Cardiac septum (tissue), 1 donor: ENCODE data around the gene PHF13. TPM values are rescaled to one million over a fixed set of nuclear protein-coding genes. Genes with fewer than 3 reads are reported as not detected.
A peak's percentile ranks its signal among the peaks of the same experiment; 100 is the strongest.
"Not testable (repeated sequence)": the region's sequence is repeated elsewhere in the genome, so short reads cannot be mapped to it uniquely, and the experiment has no call there.

Experiments used
- DNase-seq: peaks from one replicate; pipeline ENCODE4 v3.0.0-alpha.2; 2020; ENCODE audit warnings: low spot score
- intact Hi-C: fragments of 100-400 bp; cut with DNase I; formaldehyde crosslinking; loops from one replicate; pipeline ENCODE4 v1.14.0; 2022
- total RNA-seq: library from RNA; stranded (reverse); fragmentation: NEBNext Ultra II Directional; extraction: Animal tissue kit (Norgen Biotek cat#: 25700); gene quantifications from one replicate; pipeline ENCODE4 v1.2.1, GENCODE V29; 2021
- donor health status: DM: no; HTN: no; CAD: no.

PHF13 gene
- total RNA-seq, 1 donor from 2014 or later, result 9.3 TPM

DNA sequence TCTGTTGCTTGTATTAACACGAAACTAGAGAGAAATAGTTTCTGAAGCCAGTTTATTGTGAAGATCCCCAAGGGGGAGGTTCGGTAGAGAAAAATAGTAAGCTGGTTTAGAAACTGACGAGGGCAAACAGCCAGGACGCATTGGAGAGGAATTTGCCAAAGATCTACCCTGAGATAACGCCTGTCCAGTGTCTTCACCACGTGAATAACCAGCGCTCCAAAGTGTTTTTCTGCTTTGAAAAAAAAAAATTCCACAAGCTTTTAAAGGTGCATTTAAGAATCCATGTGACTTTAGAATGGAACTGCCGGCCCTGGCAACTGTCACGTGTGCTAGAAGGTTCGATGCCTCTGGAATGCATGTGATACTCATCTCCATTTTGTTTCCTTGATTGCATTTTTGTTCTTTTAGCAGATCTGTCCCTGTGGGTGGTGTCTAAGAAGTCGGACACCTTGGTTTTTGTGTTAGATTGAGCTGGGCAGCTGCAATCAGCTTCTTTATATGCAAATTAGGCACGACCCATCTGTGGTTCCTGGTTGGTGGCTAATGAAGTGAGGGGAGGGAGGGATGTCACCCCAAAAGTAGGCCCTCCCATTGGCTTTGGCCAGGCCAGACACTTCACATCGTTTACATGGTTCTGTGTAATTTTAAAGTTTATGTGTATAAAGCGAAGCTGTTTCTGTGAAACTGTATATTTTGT lies 9.9 kb downstream of the PHF13 start:
- no peak for DNase-seq
- intact Hi-C loops, result no loop called here

GRCh38 chr1:6624710-6625583 lies 11.4 kb downstream of the PHF13 start, which contains the start of gene THAP3:
Gene THAP3 (plus strand): TSS chr1:6624868. CDS start chr1:6625219, 351 bp downstream.
- intact Hi-C loops, result loop anchor here (2.0 to 5.0 kb wide), 4 partner anchors 24 to 77 kb away; partner anchors contain the start of genes DNAJC11, NOL9, TAS1R1 and ZBTB48

GRCh38 chr1:6625584-6626149 lies 12.1 kb downstream of the PHF13 start:
- intact Hi-C loops, result loop anchor here (2.0 to 5.0 kb wide), 4 partner anchors 25 to 77 kb away; partner anchors contain the start of genes DNAJC11, NOL9, TAS1R1 and ZBTB48

More at GRCh38 chr1:6624710-6625583, 11.4 kb downstream of the PHF13 start, which contains the start of gene THAP3:
- DNase-seq, result peak; percentile 95

GRCh38 chr1:6627031-6627430 lies 13.5 kb downstream of the PHF13 start:
- intact Hi-C loops, result loop anchor here (5.0 kb wide), 1 partner anchor 75 kb away; the partner anchor contains the start of gene DNAJC11
- DNase-seq, result no peak

More at GRCh38 chr1:6625584-6626149, 12.1 kb downstream of the PHF13 start:
- DNase-seq, result no peak

GRCh38 chr1:6627841-6628545 lies 14.5 kb downstream of the PHF13 start:
- intact Hi-C loops, result loop anchor here (5.0 kb wide), 1 partner anchor 74 kb away; the partner anchor contains the start of gene DNAJC11
- DNase-seq, result no peak

GRCh38 chr1:6628971-6629479 lies 15.5 kb downstream of the PHF13 start:
- intact Hi-C loops, result loop anchor here (5.0 kb wide), 1 partner anchor 73 kb away; the partner anchor contains the start of gene DNAJC11
- DNase-seq, result no peak

DNA sequence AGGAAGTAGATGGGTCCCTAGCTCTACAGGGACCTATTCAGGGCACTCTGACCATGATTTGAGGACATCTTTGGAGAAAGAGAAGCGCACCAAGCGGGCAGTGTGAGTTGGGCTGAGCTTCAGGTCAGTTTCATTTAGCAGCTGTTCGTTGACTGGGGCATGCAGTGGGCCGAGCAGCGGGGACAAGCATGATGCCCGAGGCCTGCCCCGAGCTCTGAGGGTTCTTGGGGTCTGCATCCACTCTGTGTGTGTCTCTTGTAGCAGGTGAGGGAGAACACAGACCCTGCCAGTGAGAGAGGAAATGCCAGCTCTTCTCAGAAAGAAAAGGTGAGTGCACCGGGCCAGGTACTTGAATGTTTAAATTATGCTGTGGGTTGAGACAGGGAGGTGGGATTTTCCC lies 16.5 kb downstream of the PHF13 start:
- intact Hi-C loops, result no loop called here
- DNase-seq, result no peak

- intact Hi-C loops, result no loop called here
- DNase-seq, result no peak
These were observed 17.5 kb downstream of the PHF13 start for GRCh38 chr1:6631058-6631457.

DNA sequence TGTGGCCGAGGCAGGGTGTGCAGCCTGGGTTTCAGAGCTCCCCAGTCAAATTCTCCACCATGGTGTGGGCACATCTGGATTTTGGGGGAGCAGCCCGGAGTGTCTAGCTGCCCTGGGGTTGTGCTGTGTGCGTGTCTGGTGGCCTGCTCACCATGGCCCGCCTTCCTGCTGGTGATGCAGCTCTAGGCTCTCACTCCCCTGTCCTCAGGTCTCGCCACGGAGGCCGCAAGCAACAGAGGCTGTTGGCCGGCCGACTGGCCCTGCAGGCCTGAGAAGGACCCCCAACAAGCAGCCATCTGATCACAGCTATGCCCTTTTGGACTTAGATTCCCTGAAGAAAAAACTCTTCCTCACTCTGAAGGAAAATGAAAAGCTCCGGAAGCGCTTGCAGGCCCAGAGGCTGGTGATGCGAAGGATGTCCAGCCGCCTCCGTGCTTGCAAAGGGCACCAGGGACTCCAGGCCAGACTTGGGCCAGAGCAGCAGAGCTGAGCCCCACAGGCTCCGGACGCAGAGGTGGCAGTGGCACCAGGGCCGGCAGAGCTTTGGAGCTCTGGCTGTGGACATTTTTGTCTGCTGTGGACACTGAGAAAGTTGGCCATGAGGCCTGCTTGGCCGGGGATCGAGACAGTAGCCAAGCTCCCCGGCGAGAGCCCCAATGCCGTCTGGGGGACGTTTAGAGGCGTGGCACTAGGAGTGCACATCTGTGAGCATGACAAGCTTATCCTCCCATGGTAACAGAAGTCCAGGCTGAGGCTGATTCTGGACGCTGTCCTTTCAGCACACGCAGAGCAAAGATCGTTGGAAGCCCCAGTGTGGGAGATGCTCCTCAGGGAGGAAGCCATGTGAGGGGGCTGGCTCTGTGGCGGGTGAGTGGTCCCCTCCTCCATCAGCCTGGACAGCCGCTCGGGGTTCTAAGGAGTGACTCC lies 19.3 kb downstream of the PHF13 start:
- DNase-seq, result no peak
- intact Hi-C loops, result no loop called here

GRCh38 chr1:6634371-6635052 lies 21.0 kb downstream of the PHF13 start:
- DNase-seq, result peak; percentile 84
- intact Hi-C loops, result no loop called here

GRCh38 chr1:6635161-6635909 lies 21.8 kb downstream of the PHF13 start:
- DNase-seq, result no peak

DNA sequence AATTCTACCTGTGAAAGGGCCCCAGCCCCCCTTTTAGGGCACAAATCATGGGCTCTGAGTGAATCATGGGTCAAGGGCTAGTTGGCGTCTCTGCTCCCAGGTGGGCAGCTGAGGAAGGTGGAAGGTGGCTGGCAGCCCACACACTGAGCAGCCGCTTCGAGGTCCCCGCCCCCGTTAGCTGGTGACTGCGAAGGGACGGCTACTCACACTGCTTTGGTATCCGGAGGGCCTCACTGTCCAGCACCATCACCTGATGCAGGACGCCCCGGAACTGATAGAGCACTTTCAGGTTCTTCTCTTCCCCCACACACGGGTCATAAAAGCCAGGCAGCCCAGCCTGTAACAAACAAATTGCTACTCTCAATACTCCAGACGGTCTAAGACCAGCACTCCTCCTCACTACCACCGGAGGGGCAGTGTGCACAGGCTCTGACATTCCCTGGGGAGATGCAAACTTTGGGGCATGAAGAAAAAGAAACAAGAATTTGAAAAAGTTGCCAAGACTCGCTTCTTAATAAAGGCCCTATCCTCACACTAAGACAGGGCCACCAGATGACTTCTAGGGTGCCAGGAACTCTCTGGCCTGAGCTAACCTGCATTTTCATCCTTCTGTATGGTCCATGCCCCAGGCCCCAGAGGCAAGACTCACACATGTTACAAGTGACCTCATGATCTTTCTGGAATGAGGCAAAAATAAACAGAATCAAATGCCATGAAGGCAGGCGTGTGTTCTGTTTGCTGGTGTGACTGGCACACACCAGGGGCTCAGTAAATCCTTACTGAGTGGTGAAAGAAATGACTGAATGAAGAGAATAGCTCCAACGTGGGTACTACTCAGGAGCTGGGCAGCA lies 22.6 kb downstream of the PHF13 start:
- intact Hi-C loops, result no loop called here
- DNase-seq, result no peak

More at GRCh38 chr1:6635161-6635909, 21.8 kb downstream of the PHF13 start:
- intact Hi-C loops, result no loop called here

- DNase-seq, intact Hi-C loops: not testable (repeated sequence)
These were observed 23.2 kb downstream of the PHF13 start for GRCh38 chr1:6636778-6637177.

DNA sequence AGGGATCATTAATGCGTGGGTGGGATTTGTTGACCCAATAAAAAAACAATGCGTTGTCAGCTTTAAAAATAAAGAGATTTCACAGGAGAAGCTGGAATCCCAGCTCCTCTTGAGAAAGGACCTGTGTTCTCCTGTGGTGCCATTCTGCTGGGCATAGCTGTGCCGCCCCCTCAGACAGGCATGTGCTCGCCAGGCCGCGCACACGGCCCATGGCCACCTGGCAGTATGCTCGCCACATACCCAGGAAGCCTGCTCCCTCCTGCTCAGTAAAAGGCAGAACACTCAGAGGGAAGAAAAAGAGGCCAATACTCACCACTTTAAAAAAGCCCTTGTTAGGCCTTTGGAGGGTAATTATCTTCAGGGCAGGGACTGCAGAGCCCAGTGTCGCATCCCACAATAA lies 24.2 kb downstream of the PHF13 start:
- DNase-seq, result no peak

DNA sequence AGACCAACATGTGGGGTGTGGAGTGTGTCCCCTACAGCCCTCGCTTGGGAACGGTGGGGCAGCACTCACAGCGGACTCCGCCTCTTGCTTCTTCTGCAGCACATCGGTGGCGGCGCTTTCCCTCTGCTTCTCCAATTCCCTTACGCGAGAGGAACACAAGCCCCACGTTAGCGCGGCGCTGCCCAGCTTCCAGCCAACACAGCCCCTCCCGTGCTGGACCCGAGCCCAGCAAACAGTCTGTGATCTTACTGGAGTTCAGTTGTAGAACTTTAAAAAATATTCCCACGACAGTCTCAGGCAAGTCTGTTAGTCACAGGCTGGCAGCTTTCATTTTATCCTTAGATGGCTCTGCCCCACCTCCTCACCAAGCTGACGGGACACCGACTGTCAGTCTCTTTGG lies 24.7 kb downstream of the PHF13 start:
- DNase-seq, result no peak
- intact Hi-C loops, result no loop called here

More for the DNA sequence above, 24.2 kb downstream of the PHF13 start:
- intact Hi-C loops, result no loop called here

DNA sequence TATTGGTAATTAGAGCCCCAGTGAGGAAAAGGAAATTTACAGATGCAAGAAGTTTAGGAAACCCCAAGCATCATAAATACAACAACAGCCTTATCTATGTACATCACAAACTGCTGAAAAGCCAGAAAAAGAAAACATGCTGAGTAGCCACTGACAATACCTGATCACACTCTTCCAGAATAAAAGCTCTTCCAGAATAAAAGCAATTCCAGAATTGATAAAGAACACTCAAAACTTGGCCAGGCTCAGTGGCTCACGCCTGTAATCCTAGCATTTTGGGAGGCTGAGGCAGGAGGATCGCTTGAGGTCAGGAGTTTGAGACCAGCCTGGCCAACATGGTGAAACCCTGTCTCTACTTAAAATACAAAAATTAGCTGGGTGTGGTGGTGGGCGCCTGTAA lies 27.3 kb downstream of the PHF13 start:
- intact Hi-C loops, DNase-seq: not testable (repeated sequence)
